Osteocyte (in vitro differentiated cells): ENCODE data around the gene CAMK2D. TPM values are rescaled to one million over a fixed set of nuclear protein-coding genes. Genes with fewer than 3 reads are reported as not detected.
A peak's percentile ranks its signal among the peaks of the same experiment; 100 is the strongest.

Experiments
- DNase-seq: peaks from one replicate; pipeline ENCODE4 v3.0.0; 2021; ENCODE audit warnings: mixed read lengths; ENCODE audit not compliant: unreplicated experiment; ENCODE audit errors: extremely low spot score
- H3K27ac Mint-ChIP-seq: one replicate; pipeline ENCODE4 v1.8.0; 2021; ENCODE audit warnings: mild to moderate bottlenecking, mixed read lengths; ENCODE audit not compliant: unreplicated experiment
- H3K27me3 Mint-ChIP-seq: one replicate; pipeline ENCODE4 v1.8.0; 2021; ENCODE audit warnings: mixed read lengths; ENCODE audit not compliant: unreplicated experiment
- H3K36me3 Mint-ChIP-seq: one replicate; pipeline ENCODE4 v1.8.0; 2021; ENCODE audit warnings: mixed read lengths; ENCODE audit not compliant: unreplicated experiment
- H3K4me1 Mint-ChIP-seq: one replicate; pipeline ENCODE4 v1.8.0; 2021; ENCODE audit warnings: mixed read lengths; ENCODE audit not compliant: unreplicated experiment
- H3K4me3 Mint-ChIP-seq: one replicate; pipeline ENCODE4 v1.8.0; 2021; ENCODE audit warnings: mild to moderate bottlenecking, moderate library complexity, mixed read lengths; ENCODE audit not compliant: unreplicated experiment
- H3K9me3 Mint-ChIP-seq: one replicate; pipeline ENCODE4 v1.8.0; 2021; ENCODE audit warnings: mixed read lengths; ENCODE audit not compliant: unreplicated experiment
- CTCF ChIP-seq: fragments of 200-600 bp; sonication (generic); IDR thresholded peaks from 2 replicates; pipeline ENCODE4 v1.5.0; 2021; ENCODE audit warnings: antibody characterized with exemption, mild to moderate bottlenecking, moderate library complexity
- total RNA-seq: library from RNA; stranded (reverse); gene quantifications from 2 replicates; pipeline ENCODE4 v1.2.1, GENCODE V29; 2021

Gene CAMK2D
- total RNA-seq, 1 donor from 2014 or later: 84.3 TPM

GRCh38 chr4:113601636-113602035, 159.9 kb downstream of the CAMK2D start:
- DNase-seq: no peak
- Mint-ChIP-seq H3K27ac (no peak overlapping the region), H3K4me1 (peaks cover 9% of the 10 kb centered on the region), H3K27me3 (no peaks in the 10 kb centered on the region), H3K36me3 (peaks cover 25% of the 10 kb centered on the region), H3K4me3 (no peak overlapping the region), H3K9me3 (peaks cover 7% of the 10 kb centered on the region)
- no peak for TF ChIP-seq CTCF

DNA sequence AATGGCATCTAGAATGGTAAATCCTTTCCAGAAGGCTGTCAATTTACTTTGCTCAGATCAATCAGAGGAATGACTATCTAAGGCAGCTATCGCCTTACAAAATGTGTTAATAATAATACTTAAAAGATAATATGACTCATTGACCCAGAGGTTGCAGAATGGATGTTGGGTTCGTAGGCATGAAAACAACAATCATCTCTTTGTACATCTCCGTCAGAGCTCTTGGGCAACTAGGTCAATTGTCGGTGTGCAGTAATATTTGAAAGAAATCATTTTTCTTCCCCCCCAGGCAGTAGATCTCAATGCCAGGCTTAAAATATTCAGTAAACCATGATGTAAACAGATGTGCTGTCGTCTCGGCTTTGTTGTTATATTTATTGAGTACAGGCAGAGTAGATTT, 165.1 kb downstream of the CAMK2D start:
- H3K36me3 Mint-ChIP-seq: peaks cover 34% of the 10 kb centered on the region
- H3K4me1 Mint-ChIP-seq: peaks cover 29% of the 10 kb centered on the region
- no peak for DNase-seq
- no peak overlapping the region for H3K4me3 Mint-ChIP-seq
- H3K27ac Mint-ChIP-seq: no peak overlapping the region
- peaks cover 6% of the 10 kb centered on the region for H3K9me3 Mint-ChIP-seq
- no peak for TF ChIP-seq CTCF
- no peaks in the 10 kb centered on the region for H3K27me3 Mint-ChIP-seq

DNA sequence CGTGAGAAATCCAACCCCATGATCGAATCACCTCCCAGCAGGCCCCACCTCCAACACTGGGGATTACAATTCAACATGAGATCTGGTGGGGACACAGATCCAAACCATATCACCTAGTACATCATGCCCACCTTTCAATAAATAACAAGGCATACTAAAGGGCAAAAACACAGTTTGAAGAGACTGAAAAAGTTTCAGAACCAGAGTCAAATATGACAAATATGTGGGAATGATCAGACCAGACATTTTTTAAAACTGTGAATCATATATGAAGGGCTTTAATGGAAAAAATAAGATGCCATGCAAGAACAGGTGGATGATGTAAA, 167.3 kb downstream of the CAMK2D start:
- Mint-ChIP-seq H3K36me3 (peaks cover 35% of the 10 kb centered on the region), H3K4me1 (peaks cover 29% of the 10 kb centered on the region), H3K4me3 (no peak overlapping the region), H3K27ac (no peak overlapping the region), H3K9me3 (peaks cover 6% of the 10 kb centered on the region), H3K27me3 (no peaks in the 10 kb centered on the region)
- TF ChIP-seq CTCF: no peak
- no peak for DNase-seq

DNA sequence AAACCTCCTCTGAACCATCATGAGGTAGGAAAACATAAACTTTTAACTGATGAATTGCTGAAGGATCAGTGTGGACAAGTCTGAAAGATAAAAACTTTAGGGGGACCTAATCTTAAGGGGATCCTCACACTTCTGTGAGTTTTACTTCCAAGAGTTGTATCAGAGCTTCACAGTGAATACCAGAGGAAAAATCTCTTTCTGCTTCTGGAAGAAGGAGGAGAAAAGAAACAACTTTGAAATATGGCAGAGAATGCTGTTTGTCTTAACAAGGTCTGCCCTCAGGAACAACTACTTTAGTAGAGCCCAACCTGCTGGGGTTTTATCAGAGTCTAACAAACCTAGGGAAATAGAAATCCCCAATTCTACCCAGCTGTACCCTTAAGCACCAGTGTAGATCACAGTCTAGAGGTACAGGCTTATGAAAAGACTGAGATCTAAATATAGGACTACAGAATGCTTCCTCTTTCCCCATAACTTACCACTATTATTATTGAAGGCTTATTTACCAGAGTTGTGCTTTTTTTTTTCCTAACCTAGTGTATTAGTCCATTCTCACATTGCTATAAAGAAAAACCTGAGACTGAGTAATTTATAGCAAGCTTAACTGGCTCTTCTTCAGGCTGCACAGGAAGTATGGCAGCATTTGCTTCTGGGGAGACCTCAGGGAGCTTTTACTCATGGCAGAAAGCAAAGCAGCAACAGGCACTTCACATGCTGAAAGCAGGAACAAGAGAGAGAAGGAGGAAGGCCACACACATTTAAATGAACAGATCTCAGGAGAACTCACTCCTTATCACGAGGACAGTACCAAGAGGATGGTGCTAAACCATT, 167.9 kb downstream of the CAMK2D start:
- Mint-ChIP-seq H3K4me1 (peaks cover 33% of the 10 kb centered on the region), H3K27me3 (no peaks in the 10 kb centered on the region)

DNA sequence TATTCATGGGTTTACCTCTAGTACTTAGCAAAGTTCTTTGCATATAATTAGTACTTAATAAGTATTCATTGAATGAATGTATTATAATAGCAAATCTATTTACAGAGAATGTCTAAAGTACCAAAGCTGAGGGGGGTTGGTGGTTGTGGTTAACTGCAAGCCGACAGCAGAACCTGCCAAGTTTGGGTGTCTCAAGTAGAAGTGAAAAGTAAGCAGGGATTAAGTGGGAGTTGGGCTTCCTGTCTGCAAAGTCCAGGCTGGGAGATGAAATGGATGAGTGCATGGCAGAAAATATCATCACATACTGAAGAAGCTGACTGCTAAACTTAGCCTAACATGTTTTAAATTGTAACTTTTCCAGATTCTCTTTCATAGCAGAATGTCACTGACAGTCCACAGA, 169.6 kb downstream of the CAMK2D start:
- Mint-ChIP-seq H3K4me3 (no peak overlapping the region), H3K9me3 (peaks cover 11% of the 10 kb centered on the region), H3K36me3 (peaks cover 33% of the 10 kb centered on the region), H3K4me1 (peaks cover 47% of the 10 kb centered on the region), H3K27ac (peak overlapping the region; percentile 32), H3K27me3 (no peaks in the 10 kb centered on the region)
- TF ChIP-seq CTCF: no peak
- no peak for DNase-seq

More for the DNA sequence above, 167.9 kb downstream of the CAMK2D start:
- no peak for TF ChIP-seq CTCF
- Mint-ChIP-seq H3K36me3 (peaks cover 41% of the 10 kb centered on the region), H3K4me3 (no peak overlapping the region), H3K27ac (no peak overlapping the region), H3K9me3 (peaks cover 11% of the 10 kb centered on the region)
- no peak for DNase-seq
